PC-3 (cell line): Measurements from ENCODE around the gene WWC1.

ENCODE experiments used
- EZH2phosphoT487 ChIP-seq: fragments of 300-600 bp; sonication (generic); IDR thresholded peaks from 2 replicates; pipeline ENCODE4 v1.6.1; 2018; ENCODE audit warnings: mild to moderate bottlenecking, antibody characterized with exemption, low read length, borderline replicate concordance
- TF ChIP-seq, protein P1 (sequence below): fragments of 300-600 bp; sonication (generic); conservative IDR thresholded peaks from 2 replicates; pipeline ENCODE4 v1.5.1; 2017; ENCODE audit warnings: antibody characterized with exemption, low read depth, mild to moderate bottlenecking, low read length

DNA sequence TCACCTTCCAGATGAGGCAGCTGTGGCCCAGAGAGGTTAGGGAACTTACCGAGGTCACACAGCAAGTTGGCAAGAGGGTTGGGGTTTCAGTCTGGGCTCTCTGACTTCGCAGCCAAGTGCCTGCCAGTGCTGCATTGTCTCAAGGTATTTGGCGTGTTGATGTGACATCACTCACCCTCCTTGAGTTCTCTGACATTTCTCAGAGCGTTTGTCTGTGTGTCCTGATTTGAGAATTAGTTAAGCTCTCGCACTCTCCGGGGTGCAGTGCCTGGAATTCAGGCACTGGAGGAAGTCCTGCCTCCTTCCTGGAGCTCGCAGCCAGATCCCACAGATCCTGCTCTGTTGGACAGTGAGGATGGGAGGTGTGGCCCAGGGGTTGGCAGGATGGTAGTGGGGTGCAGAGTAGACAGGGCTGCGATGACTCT lies 25.7 kb downstream of the WWC1 start:
- TF ChIP-seq EZH2phosphoT487: no peak
- TF ChIP-seq, protein P1, sequence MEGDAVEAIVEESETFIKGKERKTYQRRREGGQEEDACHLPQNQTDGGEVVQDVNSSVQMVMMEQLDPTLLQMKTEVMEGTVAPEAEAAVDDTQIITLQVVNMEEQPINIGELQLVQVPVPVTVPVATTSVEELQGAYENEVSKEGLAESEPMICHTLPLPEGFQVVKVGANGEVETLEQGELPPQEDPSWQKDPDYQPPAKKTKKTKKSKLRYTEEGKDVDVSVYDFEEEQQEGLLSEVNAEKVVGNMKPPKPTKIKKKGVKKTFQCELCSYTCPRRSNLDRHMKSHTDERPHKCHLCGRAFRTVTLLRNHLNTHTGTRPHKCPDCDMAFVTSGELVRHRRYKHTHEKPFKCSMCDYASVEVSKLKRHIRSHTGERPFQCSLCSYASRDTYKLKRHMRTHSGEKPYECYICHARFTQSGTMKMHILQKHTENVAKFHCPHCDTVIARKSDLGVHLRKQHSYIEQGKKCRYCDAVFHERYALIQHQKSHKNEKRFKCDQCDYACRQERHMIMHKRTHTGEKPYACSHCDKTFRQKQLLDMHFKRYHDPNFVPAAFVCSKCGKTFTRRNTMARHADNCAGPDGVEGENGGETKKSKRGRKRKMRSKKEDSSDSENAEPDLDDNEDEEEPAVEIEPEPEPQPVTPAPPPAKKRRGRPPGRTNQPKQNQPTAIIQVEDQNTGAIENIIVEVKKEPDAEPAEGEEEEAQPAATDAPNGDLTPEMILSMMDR: no peak
